A549 treated with Mapracorat at 1 μM for 4 hours (cell line): ENCODE measurements around the gene TRIM7. TPM values are rescaled to one million over a fixed set of nuclear protein-coding genes. Genes with fewer than 3 reads are reported as not detected.

ENCODE experiments used
- total RNA-seq: library from RNA; stranded (reverse); fragments of 200-300 nt; extraction: Qiagen RNA extraction; gene quantifications from 5 replicates; pipeline ENCODE4 v1.2.3, GENCODE V29; 2022

The TRIM7 gene
- 30.1 to 43.0 TPM (median 42.7 TPM) in 5 replicates for total RNA-seq

DNA sequence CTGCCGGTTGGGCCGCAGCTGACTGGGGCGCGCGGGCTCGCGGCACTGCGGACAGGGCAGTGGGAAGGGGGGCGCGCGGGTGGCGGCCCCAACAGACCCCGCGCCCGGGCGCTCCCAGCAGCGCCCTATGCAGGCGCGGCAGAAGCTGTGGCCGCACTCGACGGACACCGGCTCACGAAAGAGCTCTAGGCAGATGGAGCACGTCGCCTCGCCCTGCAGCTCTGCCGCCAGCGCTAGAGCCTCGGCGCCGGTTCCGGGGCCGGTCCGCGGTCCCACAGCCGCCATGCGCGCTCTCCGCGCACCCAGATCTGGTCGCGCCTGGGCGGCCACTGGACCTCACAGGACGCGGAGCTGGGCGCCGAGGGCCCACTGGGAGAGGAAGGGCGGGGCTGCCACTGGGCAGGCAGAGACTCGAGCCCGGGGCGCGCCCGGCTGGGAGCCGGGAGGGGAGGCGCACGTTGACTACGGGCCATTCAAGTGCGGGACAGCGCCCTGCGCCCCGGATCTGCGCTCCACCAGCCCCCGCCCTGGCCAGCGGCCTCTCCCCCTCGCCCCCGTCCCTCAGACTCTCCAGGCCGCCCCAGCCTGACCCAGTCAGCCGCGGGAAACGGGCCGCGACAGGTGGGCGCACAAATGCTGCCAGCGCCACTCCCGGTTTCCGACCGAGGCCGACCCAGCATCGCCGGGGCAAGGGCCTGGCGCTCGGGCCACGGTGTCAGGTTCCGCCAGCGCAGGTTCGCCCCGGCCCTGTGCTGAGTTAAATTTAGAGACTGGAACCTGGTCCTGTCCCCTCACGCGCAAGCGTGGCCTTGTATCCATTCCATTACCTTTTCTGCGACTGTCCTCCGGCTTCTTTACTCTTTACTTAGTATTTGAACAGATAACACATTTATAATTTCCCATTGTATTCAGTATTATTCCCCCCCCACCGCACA is at the start of gene TRIM7:
TRIM7 (minus strand) TSS at position 371 of the 935 bp plus-strand sequence; CDS start at position 285, 86 bp downstream.

DNA sequence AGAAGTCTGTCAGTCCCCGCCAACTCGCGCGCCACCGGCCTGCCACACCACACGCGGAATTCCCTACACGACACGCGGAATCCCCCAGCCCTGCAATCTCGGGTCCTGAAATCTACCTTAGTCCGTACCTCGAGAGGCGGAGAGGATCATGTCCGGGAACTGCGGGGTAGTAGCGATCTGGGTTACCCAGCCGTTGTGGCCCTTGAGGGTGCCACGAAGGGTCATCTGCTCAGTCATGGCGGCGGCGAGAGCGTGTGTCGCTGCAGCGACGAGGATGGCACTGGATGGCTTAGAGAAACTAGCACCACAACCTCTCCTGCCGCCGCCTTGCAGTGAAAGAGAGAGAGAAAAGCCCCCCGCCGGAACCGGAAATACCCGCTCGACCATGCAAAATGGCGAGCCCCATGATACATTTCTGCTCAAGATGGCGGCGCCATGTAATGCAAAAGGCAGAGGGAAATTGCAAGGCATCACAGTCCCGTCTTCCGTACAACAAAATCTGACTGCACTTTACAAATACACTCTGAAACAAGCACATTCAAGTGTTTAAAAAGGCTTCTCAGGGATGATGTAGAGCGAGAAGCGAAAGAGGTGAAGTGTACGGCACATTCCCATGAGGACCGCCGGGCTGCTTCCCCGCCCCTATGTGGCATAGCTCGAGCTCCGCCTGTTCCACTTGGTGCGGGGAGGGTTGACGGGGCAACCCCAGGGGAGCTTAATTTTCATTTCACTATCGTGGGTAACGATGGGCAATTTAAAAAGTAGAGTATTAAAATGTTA is 38.8 kb upstream of the TRIM7 start, which contains the start of gene RACK1:
RACK1 (minus strand) TSS at position 343 of the 780 bp plus-strand sequence; CDS start at position 237, 106 bp downstream.

DNA sequence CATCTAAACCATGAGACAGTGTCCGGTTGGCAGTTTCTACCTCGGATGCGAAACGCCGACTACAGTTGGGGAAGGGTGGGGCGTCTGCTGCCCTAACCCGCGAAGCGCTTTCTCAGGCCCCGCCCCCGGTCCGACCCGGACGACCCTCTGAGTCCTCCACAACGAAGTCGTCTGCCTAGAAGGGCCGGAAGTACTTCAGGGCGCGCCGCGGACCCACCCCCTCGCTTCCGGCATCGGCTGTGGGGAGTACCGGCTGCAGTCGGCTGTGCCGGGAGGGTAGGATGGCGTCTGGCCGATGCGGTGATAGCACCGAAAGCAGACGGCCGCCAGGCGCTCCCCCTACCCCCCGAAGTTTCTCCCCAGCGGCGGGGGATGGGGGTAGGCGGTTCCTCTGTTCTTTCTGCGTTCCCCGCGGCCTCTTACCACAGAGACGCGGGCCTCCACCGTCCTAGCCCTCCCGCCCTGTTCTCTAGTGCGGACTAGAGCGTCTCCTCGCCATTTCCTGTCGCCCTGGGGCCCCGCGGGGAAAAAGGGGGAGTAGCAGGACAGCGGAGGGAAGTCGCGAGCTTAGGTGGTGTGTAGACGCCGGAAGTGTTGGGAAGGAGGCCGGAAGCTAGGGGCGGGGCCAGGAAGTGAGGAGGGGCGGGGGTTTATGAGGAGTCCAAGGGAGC is 18.2 kb upstream of the TRIM7 start, which contains the start of gene TRIM41:
TRIM41 (plus strand) TSS at position 224 of the 671 bp plus-strand sequence. CDS start 719 bp downstream, outside the sequence.

DNA sequence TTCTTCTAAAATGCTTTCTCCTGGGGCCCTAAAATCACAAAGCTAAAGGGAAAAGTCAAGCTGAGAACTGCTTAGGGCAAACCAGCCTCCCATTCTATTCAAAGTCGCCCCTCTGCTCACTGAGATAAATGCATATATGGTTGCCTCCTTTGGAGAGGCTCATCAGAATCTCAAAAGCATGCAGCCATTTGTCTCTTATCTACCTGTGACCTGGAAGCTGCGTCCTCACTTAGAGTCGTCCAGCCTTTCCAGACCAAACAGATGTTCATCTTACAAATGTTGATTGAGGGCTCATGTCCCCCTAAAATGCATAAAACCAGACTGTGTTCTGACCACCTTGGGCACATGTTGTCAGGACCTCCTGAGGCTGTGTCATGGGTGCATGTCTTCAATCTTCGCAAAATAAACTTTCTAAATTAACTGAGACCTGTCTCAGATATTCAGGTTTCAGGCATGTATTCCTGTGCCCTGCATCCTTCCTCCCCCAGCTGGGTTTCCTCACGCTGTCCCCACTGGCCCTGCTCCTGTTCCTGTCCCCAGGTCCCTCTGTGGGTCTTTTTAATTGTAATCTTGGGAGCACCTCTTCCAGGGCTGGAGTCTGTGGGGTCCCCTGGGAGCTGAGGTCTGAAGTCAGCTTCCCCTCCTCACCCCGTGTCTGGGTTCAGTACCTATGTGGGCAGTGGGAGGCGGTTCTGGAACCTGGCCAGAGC is 57.9 kb downstream of the TRIM7 start, which contains the start of gene OR2V2:
OR2V2 (plus strand) TSS at position 660 of the 710 bp plus-strand sequence. CDS start 7,357 bp downstream, outside the sequence.

Other genes starting within 250 kb of the TRIM7 start
- gene BTNL3, start 216.3 kb downstream of the TRIM7 start, total RNA-seq: not detected in 5 replicates
- gene BTNL9, start 164.9 kb downstream of the TRIM7 start, total RNA-seq: 0.56 to 1.2 TPM (median 0.95 TPM) in 5 replicates
- not detected in 5 replicates for gene OR2V1, start 74.0 kb downstream of the TRIM7 start, total RNA-seq
- gene OR2V2, start 57.6 kb downstream of the TRIM7 start, total RNA-seq: not detected in 5 replicates
- gene TRIM41, start 18.1 kb upstream of the TRIM7 start, total RNA-seq: 18.6 to 31.0 TPM (median 28.9 TPM) in 5 replicates
- gene RACK1, start 38.7 kb upstream of the TRIM7 start, total RNA-seq: 3,085 to 3,907 TPM (median 3,262 TPM) in 5 replicates
- gene TRIM52, start 55.9 kb upstream of the TRIM7 start, total RNA-seq: 4.8 to 7.1 TPM (median 6.2 TPM) in 5 replicates
- gene OR4F3, start 162.1 kb upstream of the TRIM7 start, total RNA-seq: not detected in 5 replicates